Liver (tissue), 3 donors: ENCODE measurements around the gene ARHGAP32.

ENCODE experiments used
- FOXA1 ChIP-seq: IDR thresholded peaks from 2 replicates; pipeline ENCODE4 v1.6.1; 2016; ENCODE audit warnings: antibody characterized with exemption
- JUND ChIP-seq, 2 donors: IDR thresholded peaks; 2 replicates each; pipeline ENCODE4 v1.6.1; 2016; ENCODE audit warnings: antibody characterized with exemption in 2 of 2
- NR2F2 ChIP-seq: IDR thresholded peaks from 2 replicates; pipeline ENCODE4 v1.6.1; 2016; ENCODE audit warnings: antibody characterized with exemption
- RAD21 ChIP-seq, 2 donors: IDR thresholded peaks; 2 replicates each; pipeline ENCODE4 v1.6.1; 2016; ENCODE audit warnings: antibody characterized with exemption in 2 of 2, mild to moderate bottlenecking in 2 of 2
- SP1 ChIP-seq: IDR thresholded peaks from 2 replicates; pipeline ENCODE4 v1.6.1; 2018; ENCODE audit warnings: antibody characterized with exemption, mild to moderate bottlenecking
- TAF1 ChIP-seq: conservative IDR thresholded peaks from 2 replicates; pipeline ENCODE4 v1.6.1; 2016; ENCODE audit warnings: antibody characterized with exemption, mild to moderate bottlenecking
- YY1 ChIP-seq: IDR thresholded peaks from 2 replicates; pipeline ENCODE4 v1.6.1; 2016; ENCODE audit warnings: antibody characterized with exemption, mild to moderate bottlenecking
- TF ChIP-seq, protein P1 (sequence below): fragments of 150-350 bp; IDR thresholded peaks from 2 replicates; pipeline ENCODE4 v1.5.1; 2017; ENCODE audit warnings: improper control_type of control experiment, low read depth, low read length; ENCODE audit not compliant: missing input control
- TF ChIP-seq, protein P2 (sequence below): IDR thresholded peaks from 2 replicates; pipeline ENCODE4 v1.6.1; 2016; ENCODE audit warnings: antibody characterized with exemption
- TF ChIP-seq, protein P3 (sequence below): IDR thresholded peaks from 2 replicates; pipeline ENCODE4 v1.6.1; 2016; ENCODE audit warnings: antibody characterized with exemption
- donor health status: healthy.
- donor health status: healthy.

DNA sequence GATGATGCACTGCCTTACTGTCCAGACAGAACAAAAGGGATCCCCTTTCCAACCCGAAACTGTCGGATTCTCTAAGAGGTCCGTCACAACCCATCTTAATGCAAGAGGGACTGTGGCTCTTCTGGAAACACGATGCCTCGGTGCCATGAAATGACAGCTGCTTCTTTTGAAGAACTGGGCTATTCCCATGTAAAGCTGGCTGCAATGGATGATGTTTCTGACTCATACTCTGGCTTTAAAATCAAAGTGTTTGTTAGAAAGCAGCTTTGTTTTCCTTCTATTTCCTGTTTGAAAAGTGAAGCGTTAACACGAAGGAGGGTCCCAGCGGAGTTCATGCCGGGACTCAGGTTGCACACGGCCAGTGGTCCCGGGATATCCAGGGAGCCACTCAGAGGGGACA, 252.5 kb downstream of the ARHGAP32 start:
- no peak for TF ChIP-seq NR2F2
- TF ChIP-seq, protein P1, sequence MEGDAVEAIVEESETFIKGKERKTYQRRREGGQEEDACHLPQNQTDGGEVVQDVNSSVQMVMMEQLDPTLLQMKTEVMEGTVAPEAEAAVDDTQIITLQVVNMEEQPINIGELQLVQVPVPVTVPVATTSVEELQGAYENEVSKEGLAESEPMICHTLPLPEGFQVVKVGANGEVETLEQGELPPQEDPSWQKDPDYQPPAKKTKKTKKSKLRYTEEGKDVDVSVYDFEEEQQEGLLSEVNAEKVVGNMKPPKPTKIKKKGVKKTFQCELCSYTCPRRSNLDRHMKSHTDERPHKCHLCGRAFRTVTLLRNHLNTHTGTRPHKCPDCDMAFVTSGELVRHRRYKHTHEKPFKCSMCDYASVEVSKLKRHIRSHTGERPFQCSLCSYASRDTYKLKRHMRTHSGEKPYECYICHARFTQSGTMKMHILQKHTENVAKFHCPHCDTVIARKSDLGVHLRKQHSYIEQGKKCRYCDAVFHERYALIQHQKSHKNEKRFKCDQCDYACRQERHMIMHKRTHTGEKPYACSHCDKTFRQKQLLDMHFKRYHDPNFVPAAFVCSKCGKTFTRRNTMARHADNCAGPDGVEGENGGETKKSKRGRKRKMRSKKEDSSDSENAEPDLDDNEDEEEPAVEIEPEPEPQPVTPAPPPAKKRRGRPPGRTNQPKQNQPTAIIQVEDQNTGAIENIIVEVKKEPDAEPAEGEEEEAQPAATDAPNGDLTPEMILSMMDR, result no peak
- TF ChIP-seq RAD21 (IDR thresholded peaks at IDR 0.05), result no peak
- TF ChIP-seq, protein P2, sequence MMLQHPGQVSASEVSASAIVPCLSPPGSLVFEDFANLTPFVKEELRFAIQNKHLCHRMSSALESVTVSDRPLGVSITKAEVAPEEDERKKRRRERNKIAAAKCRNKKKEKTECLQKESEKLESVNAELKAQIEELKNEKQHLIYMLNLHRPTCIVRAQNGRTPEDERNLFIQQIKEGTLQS, result no peak
- no peak for TF ChIP-seq SP1
- TF ChIP-seq, protein P3, sequence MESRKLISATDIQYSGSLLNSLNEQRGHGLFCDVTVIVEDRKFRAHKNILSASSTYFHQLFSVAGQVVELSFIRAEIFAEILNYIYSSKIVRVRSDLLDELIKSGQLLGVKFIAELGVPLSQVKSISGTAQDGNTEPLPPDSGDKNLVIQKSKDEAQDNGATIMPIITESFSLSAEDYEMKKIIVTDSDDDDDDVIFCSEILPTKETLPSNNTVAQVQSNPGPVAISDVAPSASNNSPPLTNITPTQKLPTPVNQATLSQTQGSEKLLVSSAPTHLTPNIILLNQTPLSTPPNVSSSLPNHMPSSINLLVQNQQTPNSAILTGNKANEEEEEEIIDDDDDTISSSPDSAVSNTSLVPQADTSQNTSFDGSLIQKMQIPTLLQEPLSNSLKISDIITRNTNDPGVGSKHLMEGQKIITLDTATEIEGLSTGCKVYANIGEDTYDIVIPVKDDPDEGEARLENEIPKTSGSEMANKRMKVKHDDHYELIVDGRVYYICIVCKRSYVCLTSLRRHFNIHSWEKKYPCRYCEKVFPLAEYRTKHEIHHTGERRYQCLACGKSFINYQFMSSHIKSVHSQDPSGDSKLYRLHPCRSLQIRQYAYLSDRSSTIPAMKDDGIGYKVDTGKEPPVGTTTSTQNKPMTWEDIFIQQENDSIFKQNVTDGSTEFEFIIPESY, result no peak
- no peak for TF ChIP-seq JUND (IDR thresholded peaks at IDR 0.05)
- TF ChIP-seq YY1, result no peak
- TF ChIP-seq FOXA1, result no peak
- TF ChIP-seq TAF1, result no peak
